NCI-H526 treated with DMSO at 0.1 percent for 48 hours (cell line): ENCODE data around the gene DPP6.

Experiments used
- DNase-seq: peaks from one replicate; lab custom pipeline; 2025; lab: John Stamatoyannopoulos, UW

The DPP6 gene

GRCh38 chr7:154880513-154880912 is 828.3 kb downstream of the DPP6 start:
- DNase-seq, result no peak

- DNase-seq, result no peak
Observed at GRCh38 chr7:154881026-154881425, 828.8 kb downstream of the DPP6 start.

- DNase-seq, result no peak
Observed at GRCh38 chr7:154881526-154881925, 829.3 kb downstream of the DPP6 start.

GRCh38 chr7:154882931-154883474 is 830.8 kb downstream of the DPP6 start:
- DNase-seq, result no peak

- no peak for DNase-seq
Observed at GRCh38 chr7:154884348-154884920, 832.2 kb downstream of the DPP6 start.

- DNase-seq, result no peak
Observed at GRCh38 chr7:154886591-154886990, 834.4 kb downstream of the DPP6 start.

- no peak for DNase-seq
Observed at GRCh38 chr7:154888690-154889089, 836.5 kb downstream of the DPP6 start.

GRCh38 chr7:154892459-154892858 is 840.3 kb downstream of the DPP6 start:
- peak; percentile 56 for DNase-seq

- DNase-seq, result no peak
Observed at GRCh38 chr7:154896076-154896475, 843.9 kb downstream of the DPP6 start.

GRCh38 chr7:154898973-154899855 is 847.0 kb downstream of the DPP6 start:
- DNase-seq, result no peak

- no peak for DNase-seq
Observed at GRCh38 chr7:154899862-154900261, 847.7 kb downstream of the DPP6 start.

GRCh38 chr7:154902600-154903082 is 850.4 kb downstream of the DPP6 start:
- DNase-seq, result no peak

- DNase-seq, result no peak
Observed at GRCh38 chr7:154903083-154903731, 851.0 kb downstream of the DPP6 start.

GRCh38 chr7:154905146-154905545 is 852.9 kb downstream of the DPP6 start:
- DNase-seq, result no peak

- DNase-seq, result no peak
Observed at GRCh38 chr7:154905615-154906014, 853.4 kb downstream of the DPP6 start.

- DNase-seq, result no peak
Observed at GRCh38 chr7:154906201-154906600, 854.0 kb downstream of the DPP6 start.

GRCh38 chr7:154906736-154907355 is 854.6 kb downstream of the DPP6 start:
- no peak for DNase-seq

GRCh38 chr7:154907651-154908620 is 855.7 kb downstream of the DPP6 start:
- no peak for DNase-seq

- DNase-seq, result no peak
Observed at GRCh38 chr7:154909241-154910105, 857.3 kb downstream of the DPP6 start.

GRCh38 chr7:154910125-154910524 is 857.9 kb downstream of the DPP6 start:
- no peak for DNase-seq
